H54 (cell line): ENCODE measurements around the gene IFNA1.

Source experiments
- DNase-seq: peaks from one replicate; pipeline ENCODE4 v3.0.0; 2011; ENCODE audit warnings: low spot score, mixed read lengths; ENCODE audit not compliant: insufficient read length
- FAIRE-seq: peaks from 3 replicates; lab custom pipeline; 2011; peaks lifted over from hg19 to GRCh38; lab: Jason Lieb, UNC
- POLR2A ChIP-seq: IDR thresholded peaks from 2 replicates; pipeline ENCODE4 v1.6.1; 2011; ENCODE audit warnings: low read depth, mild to moderate bottlenecking, low read length

The IFNA1 gene

DNA sequence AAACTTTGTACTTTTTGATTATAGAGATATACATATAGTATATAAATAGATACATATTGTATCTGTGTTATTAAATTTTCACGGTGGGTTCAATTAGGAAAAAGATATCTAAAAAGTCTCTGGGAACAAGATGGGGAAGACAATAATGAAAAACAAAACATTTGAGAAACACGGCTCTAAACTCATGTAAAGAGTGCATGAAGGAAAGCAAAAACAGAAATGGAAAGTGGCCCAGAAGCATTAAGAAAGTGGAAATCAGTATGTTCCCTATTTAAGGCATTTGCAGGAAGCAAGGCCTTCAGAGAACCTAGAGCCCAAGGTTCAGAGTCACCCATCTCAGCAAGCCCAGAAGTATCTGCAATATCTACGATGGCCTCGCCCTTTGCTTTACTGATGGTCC is at the start of gene IFNA1:
Gene IFNA1, plus strand, starts transcription at position 301 of the 400 bp plus-strand sequence. Its CDS starts 69 bp downstream, at position 370.
- no peak for TF ChIP-seq POLR2A
- DNase-seq (no peak), FAIRE-seq (no peak)

DNA sequence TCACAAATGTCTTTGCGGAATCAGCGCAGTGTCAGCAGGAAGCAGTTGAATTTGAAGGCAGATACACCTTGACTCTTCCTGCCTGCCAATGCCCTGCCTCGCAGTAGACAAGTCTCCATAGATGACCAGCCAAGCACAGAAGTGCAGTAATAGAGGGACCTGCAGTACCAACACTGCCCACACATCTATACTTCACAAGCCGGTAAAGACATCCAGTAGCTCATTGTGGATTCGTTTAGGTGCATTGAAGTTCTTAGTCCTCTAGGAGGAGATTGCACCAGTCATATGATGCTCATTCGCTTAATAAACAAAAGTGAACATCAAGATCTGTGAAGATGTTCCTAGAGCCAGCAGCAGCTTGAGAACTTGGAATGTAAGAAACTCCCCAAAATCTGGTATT is 48.0 kb upstream of the IFNA1 start:
- DNase-seq: no peak
- FAIRE-seq: no peak
- no peak for TF ChIP-seq POLR2A

DNA sequence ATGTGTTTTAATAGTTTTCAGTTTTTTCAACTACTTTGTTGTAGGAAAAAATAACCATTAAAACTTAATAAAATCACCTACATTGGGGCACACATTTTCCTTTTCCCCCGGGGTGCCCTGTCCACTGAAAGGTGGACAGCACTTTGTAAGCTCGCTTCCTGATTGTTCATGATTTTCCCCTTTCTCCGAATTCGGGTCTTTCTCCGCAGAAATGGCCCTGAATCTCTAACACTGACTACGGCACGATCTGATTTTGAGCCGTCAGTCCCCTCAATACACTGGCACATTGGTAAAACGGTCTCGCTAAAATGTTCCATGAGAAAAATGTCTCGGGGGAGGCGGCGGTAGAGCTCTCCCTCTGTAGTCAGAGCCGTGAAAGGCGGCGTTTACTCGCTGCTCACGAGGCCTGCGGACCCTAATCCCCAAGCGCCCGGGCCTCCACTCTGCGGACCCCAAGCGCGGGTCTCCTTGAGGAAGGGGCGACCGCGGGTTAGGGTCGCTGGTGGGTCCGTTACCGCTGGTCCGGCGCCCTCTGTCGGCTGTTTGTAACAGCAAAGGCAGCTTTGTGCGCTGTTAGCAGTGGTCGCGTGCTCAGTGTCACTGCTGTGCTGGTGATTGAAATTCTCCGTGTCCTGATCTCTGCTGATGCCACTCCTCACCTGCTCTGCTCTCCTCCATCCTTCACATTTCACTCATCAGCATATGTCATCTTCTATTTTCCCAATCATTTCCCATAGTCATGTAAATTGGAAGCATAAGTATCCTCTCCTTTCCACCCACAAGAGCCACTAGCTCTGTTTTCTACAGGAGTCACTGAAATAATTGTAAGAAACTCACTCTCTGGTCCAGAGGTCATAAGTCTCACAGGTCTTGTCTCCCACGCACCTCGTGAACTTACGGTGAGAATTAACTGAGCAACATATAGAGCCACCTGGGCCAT is 44.2 kb upstream of the IFNA1 start:
- FAIRE-seq (peak; percentile 6), DNase-seq (peak; percentile 19)
- TF ChIP-seq POLR2A: no peak

DNA sequence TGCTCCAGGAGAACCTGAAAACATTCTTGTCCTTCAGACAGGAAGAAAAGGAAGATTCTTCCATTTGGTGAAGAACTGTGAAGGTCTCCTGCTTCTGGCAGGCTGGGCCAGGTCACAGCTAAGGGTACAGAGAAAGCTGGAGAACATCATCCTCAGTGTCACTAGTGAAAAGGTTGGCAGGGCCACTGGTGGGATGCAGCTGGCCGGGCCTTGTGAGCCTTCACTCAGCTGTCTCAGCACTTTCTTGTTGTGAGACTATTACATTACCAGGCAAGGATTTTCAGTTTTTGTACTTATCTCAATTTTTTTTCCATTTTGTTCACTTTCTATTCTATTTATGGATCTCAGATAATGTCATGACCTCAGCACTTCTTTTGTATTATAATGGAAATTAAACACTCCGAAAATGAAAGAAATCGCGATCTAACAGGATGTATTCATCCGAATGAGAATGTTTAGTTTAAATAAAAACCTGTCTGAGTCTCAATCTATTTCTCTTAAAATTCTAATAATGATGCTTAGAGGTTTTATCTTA is 41.2 kb upstream of the IFNA1 start:
- FAIRE-seq: no peak
- TF ChIP-seq POLR2A: no peak
- DNase-seq: no peak

DNA sequence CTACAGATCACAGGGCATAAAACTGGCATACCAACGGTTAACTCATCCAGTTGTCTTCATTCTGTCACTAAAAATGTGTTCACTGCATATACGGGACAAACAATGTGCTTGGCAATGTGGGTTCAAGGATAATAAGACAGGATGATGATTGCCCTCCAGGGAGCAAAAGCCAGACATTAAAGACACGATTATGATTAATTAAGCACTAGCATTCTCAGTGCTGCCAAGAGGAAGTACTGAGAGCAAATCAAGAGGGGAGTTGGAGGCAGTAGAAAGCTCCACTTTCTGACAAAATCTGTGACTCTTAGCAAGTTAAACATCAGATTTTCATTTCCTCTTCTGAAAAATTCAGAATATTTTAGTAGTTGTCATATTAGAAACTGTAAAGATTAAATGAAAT is 40.3 kb upstream of the IFNA1 start:
- no peak for TF ChIP-seq POLR2A
- FAIRE-seq (no peak), DNase-seq (no peak)

DNA sequence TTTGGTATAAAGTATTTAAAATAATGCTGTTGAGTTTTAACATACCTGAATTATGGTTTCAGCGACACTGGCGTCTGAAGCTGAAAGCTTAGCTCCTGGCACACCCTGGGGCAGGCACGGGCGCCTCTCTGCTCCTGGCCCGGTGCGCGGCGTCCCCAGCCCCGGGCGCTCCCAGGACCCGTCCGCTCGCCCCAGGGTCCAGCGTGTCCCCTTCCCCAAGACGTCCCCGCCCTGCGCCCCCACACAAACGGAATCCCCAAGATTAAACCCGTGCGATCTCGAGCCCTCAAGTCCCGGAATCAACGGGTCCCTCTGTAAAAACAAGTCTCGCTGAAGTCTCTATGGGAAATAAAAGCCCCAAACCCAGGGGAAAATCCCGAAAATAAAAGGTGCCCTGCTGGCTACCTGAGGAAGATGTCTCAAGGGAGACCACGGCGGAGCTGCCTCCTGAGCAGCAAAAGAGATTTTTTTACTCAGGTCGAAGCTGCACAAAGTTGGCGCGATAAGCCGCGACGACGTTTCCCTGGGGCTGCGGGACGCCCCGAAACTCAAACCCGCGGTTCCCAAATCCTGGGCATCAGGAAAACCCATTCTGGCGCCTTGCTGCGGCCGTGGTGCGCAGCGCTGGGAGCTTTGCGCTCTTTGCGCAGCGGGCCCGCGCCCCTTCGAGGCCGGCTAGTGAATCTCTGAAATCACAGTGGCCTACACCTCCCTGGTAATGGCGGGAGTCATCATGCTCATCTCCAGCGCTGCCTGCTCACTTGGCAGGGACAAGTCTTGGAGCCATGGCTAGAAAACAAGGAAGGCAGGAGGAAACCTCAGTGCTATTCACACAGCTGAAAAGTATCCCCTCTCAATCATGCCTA is 37.6 kb upstream of the IFNA1 start:
- TF ChIP-seq POLR2A: no peak
- FAIRE-seq (no peak), DNase-seq (no peak)

DNA sequence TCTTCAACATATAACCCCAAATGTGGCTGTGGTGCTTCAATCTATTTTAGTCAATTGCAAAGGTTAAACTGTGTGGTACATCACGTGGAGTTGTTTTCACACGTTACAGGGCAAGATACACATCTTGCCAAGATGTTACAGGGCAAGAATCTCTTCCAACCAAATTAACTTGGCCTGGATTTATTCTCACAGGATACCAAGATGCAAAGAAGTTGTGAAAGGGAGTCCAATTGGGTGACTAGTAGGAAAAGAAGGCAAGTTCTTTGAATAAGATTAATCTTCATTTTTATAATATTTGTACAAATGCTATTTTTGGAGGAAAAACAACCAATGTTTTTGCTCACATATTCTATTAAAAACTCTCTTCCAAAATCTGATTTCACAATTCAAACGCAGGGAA is 36.1 kb upstream of the IFNA1 start:
- FAIRE-seq: no peak

DNA sequence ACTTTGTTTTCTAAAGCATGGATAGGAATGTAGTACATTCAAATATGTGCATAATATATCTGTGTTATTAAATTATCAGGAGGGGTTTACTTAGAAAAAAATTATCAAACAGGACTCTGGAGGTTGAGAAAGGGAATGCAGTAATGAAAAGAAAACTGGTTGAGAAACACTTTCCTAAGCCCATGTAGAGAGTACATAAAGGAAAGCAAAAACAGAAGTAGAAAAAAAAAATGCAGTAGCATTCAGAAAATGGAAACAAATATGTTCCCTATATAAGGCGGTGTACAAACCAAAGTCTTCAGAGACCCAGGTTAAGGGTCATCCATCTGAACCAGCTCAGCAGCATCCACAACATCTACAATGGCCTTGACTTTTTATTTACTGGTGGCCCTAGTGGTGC is 31.4 kb upstream of the IFNA1 start, which contains the start of gene IFNA8:
Gene IFNA8, plus strand, starts transcription at position 301 of the 400 bp plus-strand sequence. Its CDS starts 60 bp downstream, at position 361.
- FAIRE-seq: no peak
- no peak for TF ChIP-seq POLR2A
- no peak for DNase-seq

More for the DNA sequence above, 36.1 kb upstream of the IFNA1 start:
- DNase-seq: no peak
- no peak for TF ChIP-seq POLR2A

DNA sequence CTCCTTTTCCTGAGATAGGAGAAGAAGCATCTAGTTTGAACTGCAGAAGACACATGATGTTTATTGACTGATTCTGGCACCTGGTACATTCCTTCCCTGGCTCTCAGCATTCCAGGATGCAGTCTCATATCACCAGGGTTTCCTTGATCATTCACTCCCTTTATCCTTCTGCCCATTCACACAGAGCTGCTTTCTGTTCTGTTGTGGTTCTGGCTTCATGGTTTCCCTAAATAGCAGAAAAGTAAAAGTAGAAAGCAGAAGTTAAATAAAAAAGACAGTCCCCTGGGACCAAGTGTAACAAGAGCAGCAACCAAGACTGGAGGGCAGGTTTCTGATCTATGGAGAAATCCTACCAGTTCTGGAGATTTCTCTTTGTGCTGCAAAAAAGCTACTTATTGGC is 28.1 kb upstream of the IFNA1 start:
- DNase-seq (no peak), FAIRE-seq (no peak)
- no peak for TF ChIP-seq POLR2A

DNA sequence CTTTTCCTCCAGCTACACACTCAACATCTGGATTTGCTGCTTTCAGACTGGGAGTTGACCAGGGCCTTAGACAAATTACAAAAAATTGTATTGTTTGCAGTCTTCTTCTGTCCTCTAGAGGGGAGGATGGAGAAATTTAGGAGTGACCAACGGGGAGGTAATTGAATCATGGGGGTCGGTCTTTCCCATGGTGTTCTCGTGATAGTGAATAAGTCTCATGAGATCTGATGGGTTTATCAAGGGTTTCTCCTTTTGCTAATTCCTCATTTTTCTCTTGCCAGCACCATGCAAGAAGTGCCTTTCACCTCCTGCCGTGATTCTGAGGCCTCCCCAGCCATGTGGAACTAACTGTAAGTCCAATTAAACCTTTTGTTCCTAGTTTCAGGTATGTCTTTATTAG is 27.1 kb upstream of the IFNA1 start:
- no peak for FAIRE-seq
- DNase-seq: no peak
- no peak for TF ChIP-seq POLR2A

DNA sequence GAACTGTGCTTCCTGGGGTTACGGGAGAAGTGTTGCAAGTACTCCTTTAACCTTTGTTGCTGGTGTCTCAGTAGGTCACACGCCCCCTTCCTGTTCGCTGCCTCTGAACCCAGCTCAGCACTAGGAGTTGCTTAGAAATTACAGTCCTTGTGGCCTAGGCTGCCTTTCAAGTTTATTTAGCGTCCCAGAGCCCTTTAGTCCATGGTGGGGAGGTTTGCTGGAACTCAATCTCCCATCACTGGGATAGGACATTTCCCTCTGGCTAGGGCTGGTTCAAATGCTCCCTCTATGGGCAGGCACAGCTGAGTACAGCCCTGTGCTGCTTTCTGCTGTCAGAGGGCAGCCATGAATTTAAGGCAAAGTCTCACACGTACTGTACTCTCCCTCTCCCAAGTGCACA is 26.6 kb upstream of the IFNA1 start:
- TF ChIP-seq POLR2A: no peak
- DNase-seq: no peak
- FAIRE-seq: no peak

DNA sequence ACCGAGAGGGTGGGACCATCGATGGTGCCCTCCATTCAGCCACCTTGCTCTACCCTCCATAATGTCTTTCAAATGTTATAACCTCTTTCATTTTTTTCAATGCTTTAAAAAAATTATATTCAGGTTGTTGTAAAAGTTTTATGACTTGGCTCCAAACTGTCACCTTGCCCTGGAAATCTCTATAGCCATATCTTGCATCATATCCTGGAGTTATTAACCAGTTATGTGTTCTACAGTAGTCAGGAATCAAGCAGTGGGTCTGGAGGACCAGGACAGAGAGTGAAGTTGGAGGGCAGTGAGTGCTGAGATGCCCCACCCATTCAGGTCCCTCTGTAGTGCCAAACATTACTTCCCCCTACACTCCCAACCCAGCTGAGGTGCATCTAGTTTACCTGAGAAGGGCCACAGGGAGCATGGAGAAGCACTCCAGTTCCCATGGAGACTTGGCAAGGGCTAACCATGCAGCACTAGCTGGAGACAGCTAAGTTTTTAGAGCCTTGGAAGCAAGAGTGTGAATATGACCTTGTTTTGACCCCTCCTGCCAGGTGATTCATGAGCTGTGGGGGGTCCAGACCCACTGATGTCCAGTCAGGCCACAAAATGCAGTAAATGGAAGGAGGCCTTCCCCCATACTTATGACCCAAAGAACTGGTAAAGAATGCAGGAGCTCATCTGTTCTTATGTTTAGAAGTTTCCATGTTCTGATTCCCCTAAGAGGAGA is 25.9 kb upstream of the IFNA1 start:
- DNase-seq (no peak), FAIRE-seq (no peak)
- TF ChIP-seq POLR2A: no peak
